A549 (cell line): Measurements from ENCODE around the gene NXT1. TPM values are rescaled to one million over a fixed set of nuclear protein-coding genes. Genes with fewer than 3 reads are reported as not detected.

Experiments used
- BHLHE40 ChIP-seq: IDR thresholded peaks from 2 replicates; pipeline ENCODE4 v1.6.1; 2012; ENCODE audit warnings: low read depth, low read length, inconsistent platforms
- CBX2 ChIP-seq: fragments of 200-600 bp; sonication (generic); IDR thresholded peaks from 2 replicates; pipeline ENCODE4 v1.6.1; 2016; ENCODE audit warnings: low read depth, mild to moderate bottlenecking, borderline replicate concordance
- CEBPB ChIP-seq, 2 experiments: fragments of >200 bp in 1 of 2; sonication (Bioruptor Twin) in 1 of 2; formaldehyde crosslinking in 1 of 2; IDR thresholded peaks; 2 replicates each; pipeline ENCODE4 v1.6.1; 2012 to 2016
- EHMT2 ChIP-seq: fragments of 200-600 bp; sonication (generic); IDR thresholded peaks from 2 replicates; pipeline ENCODE4 v1.6.1; 2016; ENCODE audit warnings: antibody characterized with exemption, low read depth, mild to moderate bottlenecking, moderate library complexity
- ESRRA ChIP-seq: fragments of 150-350 bp; IDR thresholded peaks from 2 replicates; pipeline ENCODE4 v1.6.1; 2014; ENCODE audit warnings: mild to moderate bottlenecking, low read length, borderline replicate concordance
- GATA3 ChIP-seq: IDR thresholded peaks from 2 replicates; pipeline ENCODE4 v1.6.1; 2012; ENCODE audit warnings: borderline replicate concordance
- HEYL ChIP-seq: fragments of 250-450 bp; sonication (Bioruptor Pico); IDR thresholded peaks from 2 replicates; pipeline ENCODE4 v1.8.0; 2021; ENCODE audit warnings: mild to moderate bottlenecking, moderate library complexity
- HOXA7 ChIP-seq: fragments of 250-450 bp; sonication (Bioruptor Pico); IDR thresholded peaks from 2 replicates; pipeline ENCODE4 v1.5.0; 2020; ENCODE audit warnings: mild to moderate bottlenecking, moderate library complexity
- HOXB13 ChIP-seq: fragments of 250-450 bp; sonication (Bioruptor Pico); IDR thresholded peaks from 2 replicates; pipeline ENCODE4 v1.5.0; 2020; ENCODE audit warnings: low read depth, mild to moderate bottlenecking, moderate library complexity
- JUN ChIP-seq, 2 experiments: fragments of >200 bp; sonication (Bioruptor Twin); formaldehyde crosslinking; IDR thresholded peaks; 2 replicates in 1 of 2; 3 replicates in 1 of 2; pipeline ENCODE4 v1.6.1; 2016 to 2017
- MAFK ChIP-seq: fragments of 450-650 bp; IDR thresholded peaks from 2 replicates; pipeline ENCODE4 v1.6.1; 2014; ENCODE audit not compliant: partially characterized antibody
- NPAS2 ChIP-seq: fragments of 250-450 bp; sonication (Bioruptor Pico); IDR thresholded peaks from 2 replicates; pipeline ENCODE4 v1.8.0; 2022; ENCODE audit warnings: mild to moderate bottlenecking, moderate library complexity, borderline replicate concordance
- PHF8 ChIP-seq: fragments of 200-600 bp; sonication (generic); IDR thresholded peaks from 2 replicates; pipeline ENCODE4 v1.6.1; 2016; ENCODE audit warnings: low read depth, mild to moderate bottlenecking, antibody characterized with exemption, moderate library complexity, borderline replicate concordance
- POLR2AphosphoS2 ChIP-seq: conservative IDR thresholded peaks from 2 replicates; pipeline ENCODE4 v1.6.1; 2012; ENCODE audit warnings: low read length, improper control_type of control experiment, inconsistent platforms
- RARB ChIP-seq: fragments of 250-450 bp; sonication (Bioruptor Pico); IDR thresholded peaks from 2 replicates; pipeline ENCODE4 v1.8.0; 2021; ENCODE audit warnings: mild to moderate bottlenecking, moderate library complexity
- RCOR1 ChIP-seq: fragments of 150-350 bp; IDR thresholded peaks from 2 replicates; pipeline ENCODE4 v1.6.1; 2014; ENCODE audit warnings: antibody characterized with exemption, low read length, low read depth
- RFX5 ChIP-seq: fragments of 450-650 bp; IDR thresholded peaks from 2 replicates; pipeline ENCODE4 v1.7.1; 2014; ENCODE audit warnings: antibody characterized with exemption, mild to moderate bottlenecking, moderate library complexity
- RNF2 ChIP-seq: fragments of 200-600 bp; sonication (generic); IDR thresholded peaks from 2 replicates; pipeline ENCODE4 v1.6.1; 2016; ENCODE audit warnings: low read depth, mild to moderate bottlenecking, antibody characterized with exemption, moderate library complexity, borderline replicate concordance
- polyA plus RNA-seq, 4 experiments: library from polyadenylated mRNA; depleted of rRNA in 3 of 4; stranded (reverse); fragments of >200 nt; fragmentation: RNase III in 1 of 4; extraction: RNeasy Plus Mini Kit Qiagen cat#74134 plus additional on column Dnase treatment in 1 of 4; gene quantifications; 2 replicates in 3 of 4; 3 replicates in 1 of 4; pipeline ENCODE4 v1.2.3, GENCODE V29; 2011 to 2017
- TF ChIP-seq, protein P1 (sequence below): IDR thresholded peaks from 2 replicates; pipeline ENCODE4 v1.6.1; 2012
- TF ChIP-seq, protein P2 (sequence below): fragments of 250-450 bp; sonication (Bioruptor Pico); IDR thresholded peaks from 2 replicates; pipeline ENCODE4 v1.5.0; 2020; ENCODE audit warnings: low read depth, mild to moderate bottlenecking, moderate library complexity
- TF ChIP-seq, protein P3 (sequence below): fragments of 150-350 bp; IDR thresholded peaks from 2 replicates; pipeline ENCODE4 v1.6.1; 2014; ENCODE audit warnings: low read depth, mild to moderate bottlenecking, low read length
- TF ChIP-seq, protein P4 (sequence below): fragments of 200-600 bp; sonication (generic); IDR thresholded peaks from 2 replicates; pipeline ENCODE4 v1.6.1; 2016; ENCODE audit warnings: antibody characterized with exemption, mild to moderate bottlenecking, moderate library complexity

The NXT1 gene
- polyA plus RNA-seq, 2 of the 4 experiments (the other 2 are of a cell fraction): 45.1 to 71.8 TPM

DNA sequence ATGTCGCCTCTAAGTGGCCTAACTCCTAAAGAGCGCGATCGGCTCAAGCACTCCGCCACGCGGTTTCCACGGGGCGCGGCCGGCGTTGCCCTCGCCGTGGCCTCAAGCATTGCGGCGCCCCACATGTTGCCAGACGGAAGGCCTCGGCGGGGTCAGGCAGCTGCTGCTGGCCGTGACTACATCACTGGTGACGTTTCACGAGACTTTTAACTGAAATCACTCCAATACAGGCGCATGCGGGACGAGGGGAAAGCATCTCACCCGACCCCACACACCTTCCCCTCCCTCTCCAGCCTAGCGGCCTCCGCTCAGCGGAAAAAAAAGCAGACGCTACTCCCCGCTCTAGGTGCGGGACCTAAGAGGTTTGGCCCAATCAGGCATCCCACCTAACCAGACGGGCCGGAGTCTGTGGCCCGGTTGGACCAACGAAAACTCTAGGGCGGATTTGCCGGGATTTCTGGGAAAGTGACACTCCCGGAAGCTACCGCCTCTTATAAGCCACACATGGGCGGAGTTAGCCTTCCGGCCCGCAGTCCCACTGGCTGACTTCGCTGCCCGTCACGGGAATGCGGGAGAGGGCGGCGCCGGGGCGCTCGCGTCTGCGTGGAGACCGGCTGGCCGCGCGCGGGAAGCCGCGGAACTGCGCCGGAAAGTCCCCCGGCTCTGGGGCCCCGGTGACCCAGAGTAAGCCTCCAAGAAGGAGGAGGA is at the start of gene NXT1 (continued):
- TF ChIP-seq HOXB13 (CRISPR knock-in tag) (no peak; the same call in 1 of the 2 replicates), MAFK (no peak), POLR2AphosphoS2 (no peak), ESRRA (no peak), RCOR1 (no peak), RARB (CRISPR knock-in tag) (no peak), NPAS2 (no peak), HEYL (no peak; the same call in 1 of the 2 replicates), HOXA7 (CRISPR knock-in tag) (no peak; the same call in 1 of the 2 replicates), CEBPB (IDR thresholded peaks at IDR 0.05) (no peak), BHLHE40 (no peak), RFX5 (peak; percentile 18; the same call in 1 of the 2 replicates), RNF2 (peak; percentile 84; the same call in 1 of the 2 replicates), EHMT2 (no peak), GATA3 (peak; percentile 16; the same call in 1 of the 2 replicates), CBX2 (no peak), JUN (IDR thresholded peaks at IDR 0.05) (peak; percentile 85 to 93; a peak in 4 of 5 replicates), PHF8 (peak; percentile 100)
- TF ChIP-seq, protein P1, sequence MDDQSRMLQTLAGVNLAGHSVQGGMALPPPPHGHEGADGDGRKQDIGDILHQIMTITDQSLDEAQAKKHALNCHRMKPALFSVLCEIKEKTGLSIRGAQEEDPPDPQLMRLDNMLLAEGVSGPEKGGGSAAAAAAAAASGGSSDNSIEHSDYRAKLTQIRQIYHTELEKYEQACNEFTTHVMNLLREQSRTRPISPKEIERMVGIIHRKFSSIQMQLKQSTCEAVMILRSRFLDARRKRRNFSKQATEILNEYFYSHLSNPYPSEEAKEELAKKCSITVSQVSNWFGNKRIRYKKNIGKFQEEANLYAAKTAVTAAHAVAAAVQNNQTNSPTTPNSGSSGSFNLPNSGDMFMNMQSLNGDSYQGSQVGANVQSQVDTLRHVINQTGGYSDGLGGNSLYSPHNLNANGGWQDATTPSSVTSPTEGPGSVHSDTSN: peak; percentile 98
- TF ChIP-seq, protein P2, sequence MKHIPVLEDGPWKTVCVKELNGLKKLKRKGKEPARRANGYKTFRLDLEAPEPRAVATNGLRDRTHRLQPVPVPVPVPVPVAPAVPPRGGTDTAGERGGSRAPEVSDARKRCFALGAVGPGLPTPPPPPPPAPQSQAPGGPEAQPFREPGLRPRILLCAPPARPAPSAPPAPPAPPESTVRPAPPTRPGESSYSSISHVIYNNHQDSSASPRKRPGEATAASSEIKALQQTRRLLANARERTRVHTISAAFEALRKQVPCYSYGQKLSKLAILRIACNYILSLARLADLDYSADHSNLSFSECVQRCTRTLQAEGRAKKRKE (CRISPR knock-in tag): peak; percentile 26; the same call in 1 of the 2 replicates
- TF ChIP-seq, protein P3, sequence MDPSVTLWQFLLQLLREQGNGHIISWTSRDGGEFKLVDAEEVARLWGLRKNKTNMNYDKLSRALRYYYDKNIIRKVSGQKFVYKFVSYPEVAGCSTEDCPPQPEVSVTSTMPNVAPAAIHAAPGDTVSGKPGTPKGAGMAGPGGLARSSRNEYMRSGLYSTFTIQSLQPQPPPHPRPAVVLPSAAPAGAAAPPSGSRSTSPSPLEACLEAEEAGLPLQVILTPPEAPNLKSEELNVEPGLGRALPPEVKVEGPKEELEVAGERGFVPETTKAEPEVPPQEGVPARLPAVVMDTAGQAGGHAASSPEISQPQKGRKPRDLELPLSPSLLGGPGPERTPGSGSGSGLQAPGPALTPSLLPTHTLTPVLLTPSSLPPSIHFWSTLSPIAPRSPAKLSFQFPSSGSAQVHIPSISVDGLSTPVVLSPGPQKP: no peak
- TF ChIP-seq, protein P4, sequence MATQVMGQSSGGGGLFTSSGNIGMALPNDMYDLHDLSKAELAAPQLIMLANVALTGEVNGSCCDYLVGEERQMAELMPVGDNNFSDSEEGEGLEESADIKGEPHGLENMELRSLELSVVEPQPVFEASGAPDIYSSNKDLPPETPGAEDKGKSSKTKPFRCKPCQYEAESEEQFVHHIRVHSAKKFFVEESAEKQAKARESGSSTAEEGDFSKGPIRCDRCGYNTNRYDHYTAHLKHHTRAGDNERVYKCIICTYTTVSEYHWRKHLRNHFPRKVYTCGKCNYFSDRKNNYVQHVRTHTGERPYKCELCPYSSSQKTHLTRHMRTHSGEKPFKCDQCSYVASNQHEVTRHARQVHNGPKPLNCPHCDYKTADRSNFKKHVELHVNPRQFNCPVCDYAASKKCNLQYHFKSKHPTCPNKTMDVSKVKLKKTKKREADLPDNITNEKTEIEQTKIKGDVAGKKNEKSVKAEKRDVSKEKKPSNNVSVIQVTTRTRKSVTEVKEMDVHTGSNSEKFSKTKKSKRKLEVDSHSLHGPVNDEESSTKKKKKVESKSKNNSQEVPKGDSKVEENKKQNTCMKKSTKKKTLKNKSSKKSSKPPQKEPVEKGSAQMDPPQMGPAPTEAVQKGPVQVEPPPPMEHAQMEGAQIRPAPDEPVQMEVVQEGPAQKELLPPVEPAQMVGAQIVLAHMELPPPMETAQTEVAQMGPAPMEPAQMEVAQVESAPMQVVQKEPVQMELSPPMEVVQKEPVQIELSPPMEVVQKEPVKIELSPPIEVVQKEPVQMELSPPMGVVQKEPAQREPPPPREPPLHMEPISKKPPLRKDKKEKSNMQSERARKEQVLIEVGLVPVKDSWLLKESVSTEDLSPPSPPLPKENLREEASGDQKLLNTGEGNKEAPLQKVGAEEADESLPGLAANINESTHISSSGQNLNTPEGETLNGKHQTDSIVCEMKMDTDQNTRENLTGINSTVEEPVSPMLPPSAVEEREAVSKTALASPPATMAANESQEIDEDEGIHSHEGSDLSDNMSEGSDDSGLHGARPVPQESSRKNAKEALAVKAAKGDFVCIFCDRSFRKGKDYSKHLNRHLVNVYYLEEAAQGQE: peak; percentile 43; the same call in 1 of the 2 replicates
